OCI-LY7 (cell line): ENCODE results near the gene AMOTL1. TPM values are rescaled to one million over a fixed set of nuclear protein-coding genes. Genes with fewer than 3 reads are reported as not detected.

Experiments
- BruUV-seq: library from RNA; stranded (reverse); fragments of 400-500 nt; replicated peaks from 2 replicates; lab custom pipeline; 2021; lab: Mats Ljungman, UMichigan
- CTCF ChIA-PET: fragments of 300-600 bp; sonication (Branson Sonifier 250); formaldehyde crosslinking; loops from one replicate; lab custom pipeline; 2022; ENCODE audit warnings: antibody characterized with exemption; ENCODE audit not compliant: unreplicated experiment; lab: Charles Lee
- POLR2A ChIA-PET: fragments of 300-600 bp; sonication (Branson Sonifier 250); formaldehyde crosslinking; loops from one replicate; lab custom pipeline; 2022; ENCODE audit warnings: antibody characterized with exemption; lab: Charles Lee
- DNase-seq: peaks from one replicate; pipeline ENCODE4 v3.0.0-alpha.2; 2015; ENCODE audit warnings: low spot score
- H2AFZ ChIP-seq: fragments of 200-600 bp; sonication (generic), shearing (Covaris generic); 2 replicates; pipeline ENCODE4 v1.6.1; 2014; ENCODE audit warnings: mild to moderate bottlenecking, antibody characterized with exemption, low read length, moderate library complexity
- H3K27ac ChIP-seq: fragments of 200-600 bp; sonication (generic); 2 replicates; pipeline ENCODE4 v1.5.1; 2014; ENCODE audit warnings: mixed run types, low read depth, mild to moderate bottlenecking, moderate library complexity, low read length, inconsistent platforms; ENCODE audit not compliant: poor library complexity, severe bottlenecking
- H3K36me3 ChIP-seq: fragments of 200-600 bp; sonication (generic); 2 replicates; pipeline ENCODE4 v1.6.1; 2014; ENCODE audit warnings: mild to moderate bottlenecking, antibody characterized with exemption, low read length, moderate library complexity, mixed read lengths; ENCODE audit not compliant: insufficient read depth
- H3K4me1 ChIP-seq: fragments of 200-600 bp; sonication (generic); 2 replicates; pipeline ENCODE4 v1.5.1; 2014; ENCODE audit warnings: mild to moderate bottlenecking, low read length; ENCODE audit not compliant: insufficient read depth, poor library complexity, severe bottlenecking
- H3K4me2 ChIP-seq: fragments of 200-600 bp; sonication (generic); 2 replicates; pipeline ENCODE4 v1.6.1; 2014; ENCODE audit warnings: mild to moderate bottlenecking, low read length
- H3K4me3 ChIP-seq: fragments of 200-600 bp; sonication (generic); 2 replicates; pipeline ENCODE4 v1.5.1; 2014; ENCODE audit warnings: mild to moderate bottlenecking, low read depth, low read length; ENCODE audit not compliant: poor library complexity, severe bottlenecking
- H3K79me2 ChIP-seq: fragments of 200-600 bp; sonication (generic); 2 replicates; pipeline ENCODE4 v1.6.1; 2016; ENCODE audit warnings: low read depth, mild to moderate bottlenecking, low read length, moderate library complexity, mixed read lengths; ENCODE audit not compliant: insufficient read depth
- H3K9me2 ChIP-seq: fragments of 200-600 bp; sonication (generic); 2 replicates; pipeline ENCODE4 v1.6.1; 2016; ENCODE audit warnings: mild to moderate bottlenecking, low read length, mixed read lengths; ENCODE audit not compliant: insufficient read depth
- H3K9me3 ChIP-seq: fragments of 200-600 bp; sonication (generic); 2 replicates; pipeline ENCODE4 v1.6.1; 2014; ENCODE audit warnings: mild to moderate bottlenecking, mixed run types, low read length, mixed read lengths
- H4K20me1 ChIP-seq: fragments of 200-600 bp; sonication (generic); 2 replicates; pipeline ENCODE4 v1.6.1; 2014; ENCODE audit warnings: mild to moderate bottlenecking, antibody characterized with exemption, low read length, moderate library complexity, mixed read lengths; ENCODE audit not compliant: insufficient read depth
- EZH2phosphoT487 ChIP-seq: fragments of 200-600 bp; sonication (generic); IDR thresholded peaks from 2 replicates; pipeline ENCODE4 v1.6.1; 2018; ENCODE audit warnings: low read depth, borderline replicate concordance, mild to moderate bottlenecking, mixed run types, antibody characterized with exemption, low read length, moderate library complexity, mixed read lengths
- intact Hi-C: fragments of 100-400 bp; cut with micrococcal nuclease; formaldehyde crosslinking; loops from one replicate; pipeline ENCODE4 v1.10.0; 2022; ENCODE audit not compliant: unreplicated experiment
- total RNA-seq, 2 experiments: library from RNA; depleted of rRNA in 1 of 2; stranded (reverse); fragments of >200 nt in 1 of 2; shearing (Covaris generic) in 1 of 2; gene quantifications; 2 replicates each; pipeline ENCODE4 v1.2.3, GENCODE V29; 2014 to 2022
- TF ChIP-seq, protein P1 (sequence below): fragments of 200-600 bp; sonication (generic); conservative IDR thresholded peaks from 2 replicates; pipeline ENCODE4 v1.5.1; 2014; ENCODE audit warnings: mild to moderate bottlenecking, antibody characterized with exemption, low read length, moderate library complexity, mixed read lengths

AMOTL1 gene
- total RNA-seq, 2 experiments from 2014 or later, result not detected

DNA sequence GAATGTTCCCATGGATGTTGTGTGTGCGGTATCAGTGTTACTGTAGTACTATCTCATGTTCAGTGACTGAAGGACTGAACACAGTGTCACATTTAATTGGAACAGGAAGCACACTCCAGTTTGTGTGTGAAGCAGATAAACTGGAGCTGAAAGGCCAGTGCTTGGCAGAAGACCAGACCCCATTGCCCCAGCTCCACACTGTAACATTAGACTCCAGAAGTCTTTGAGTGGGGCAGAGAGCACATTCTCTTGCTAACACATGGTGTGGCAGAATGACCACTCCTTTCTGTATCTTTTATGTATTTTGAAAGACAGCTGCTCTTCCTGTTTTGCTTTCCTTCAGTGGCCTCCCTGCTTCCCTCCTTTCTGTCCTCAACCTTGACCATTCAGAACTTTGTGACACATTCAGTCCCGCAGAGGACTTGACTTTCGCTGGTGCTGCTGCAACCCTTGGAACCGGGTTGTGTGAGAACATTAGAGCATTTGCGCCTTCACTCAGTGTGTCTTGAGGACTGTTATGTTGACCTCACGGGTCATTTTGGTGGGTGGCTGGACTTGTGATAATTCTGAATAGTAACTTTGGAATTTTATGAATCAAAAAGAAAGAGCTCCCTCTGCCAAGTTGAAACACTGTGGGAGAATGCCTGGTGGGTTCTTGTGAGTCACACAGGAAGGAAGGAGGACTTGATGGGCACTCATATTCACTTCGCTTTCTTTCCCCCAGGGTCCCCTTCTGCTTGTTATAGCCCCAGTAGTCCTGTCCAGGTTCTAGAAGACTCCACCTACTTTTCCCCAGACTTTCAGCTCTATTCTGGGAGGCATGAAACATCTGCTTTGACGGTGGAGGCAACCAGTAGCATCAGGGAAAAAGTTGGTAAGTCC, 26.4 kb downstream of the AMOTL1 start:
- BruUV-seq, result no TSS peak
- POLR2A ChIA-PET, result no interaction called here
- H3K36me3 ChIP-seq, result no peaks in the 10 kb centered on the region
- no peak overlapping the region for H2AFZ ChIP-seq
- TF ChIP-seq, protein P1, sequence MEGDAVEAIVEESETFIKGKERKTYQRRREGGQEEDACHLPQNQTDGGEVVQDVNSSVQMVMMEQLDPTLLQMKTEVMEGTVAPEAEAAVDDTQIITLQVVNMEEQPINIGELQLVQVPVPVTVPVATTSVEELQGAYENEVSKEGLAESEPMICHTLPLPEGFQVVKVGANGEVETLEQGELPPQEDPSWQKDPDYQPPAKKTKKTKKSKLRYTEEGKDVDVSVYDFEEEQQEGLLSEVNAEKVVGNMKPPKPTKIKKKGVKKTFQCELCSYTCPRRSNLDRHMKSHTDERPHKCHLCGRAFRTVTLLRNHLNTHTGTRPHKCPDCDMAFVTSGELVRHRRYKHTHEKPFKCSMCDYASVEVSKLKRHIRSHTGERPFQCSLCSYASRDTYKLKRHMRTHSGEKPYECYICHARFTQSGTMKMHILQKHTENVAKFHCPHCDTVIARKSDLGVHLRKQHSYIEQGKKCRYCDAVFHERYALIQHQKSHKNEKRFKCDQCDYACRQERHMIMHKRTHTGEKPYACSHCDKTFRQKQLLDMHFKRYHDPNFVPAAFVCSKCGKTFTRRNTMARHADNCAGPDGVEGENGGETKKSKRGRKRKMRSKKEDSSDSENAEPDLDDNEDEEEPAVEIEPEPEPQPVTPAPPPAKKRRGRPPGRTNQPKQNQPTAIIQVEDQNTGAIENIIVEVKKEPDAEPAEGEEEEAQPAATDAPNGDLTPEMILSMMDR, result no peak
- TF ChIP-seq EZH2phosphoT487, result no peak
- H3K4me3 ChIP-seq, result no peak overlapping the region
- intact Hi-C loops, result no loop called here
- no peak for DNase-seq
- no peaks in the 10 kb centered on the region for H4K20me1 ChIP-seq
- H3K79me2 ChIP-seq, result no peaks in the 10 kb centered on the region
- H3K9me3 ChIP-seq, result no peaks in the 10 kb centered on the region
- no peaks in the 10 kb centered on the region for H3K9me2 ChIP-seq
- H3K4me2 ChIP-seq, result no peak overlapping the region
- H3K4me1 ChIP-seq, result no peaks in the 10 kb centered on the region
- H3K27ac ChIP-seq, result no peak overlapping the region
- CTCF ChIA-PET, result no interaction called here

DNA sequence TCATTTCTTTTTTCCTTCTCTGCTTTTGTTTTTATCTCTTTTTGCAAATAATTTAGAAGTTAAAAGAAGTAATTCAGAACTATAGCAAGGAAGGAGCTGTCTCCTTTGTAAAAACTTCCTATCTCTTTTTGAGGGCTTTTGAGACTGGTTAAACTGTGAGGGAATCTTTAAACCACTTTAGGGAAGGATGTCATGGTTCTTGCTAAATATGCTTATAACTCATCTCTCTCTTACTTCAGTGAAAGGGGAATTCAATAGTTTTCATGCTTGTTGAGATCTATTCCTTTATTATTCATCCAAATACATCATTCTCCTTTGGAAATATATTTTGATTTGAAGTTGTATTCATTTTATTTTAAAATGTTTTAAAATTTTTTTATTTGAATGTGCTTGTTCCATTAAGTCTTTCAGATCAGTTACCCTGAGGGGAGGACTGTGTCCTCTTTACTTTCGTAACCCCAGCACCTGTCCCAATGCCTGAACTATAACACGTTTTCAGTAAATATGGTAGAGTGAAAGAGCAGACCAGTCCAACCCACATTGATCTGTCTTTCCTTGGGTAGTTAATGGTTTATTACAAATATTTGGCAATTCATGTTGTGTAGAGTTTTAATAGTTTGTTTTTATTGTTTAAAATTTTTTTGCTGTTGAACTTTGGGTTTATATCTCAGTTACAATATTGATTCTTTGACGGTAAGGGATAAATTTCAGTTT, 27.5 kb downstream of the AMOTL1 start:
- Histone ChIP-seq H2AFZ (no peak overlapping the region), H3K9me3 (no peaks in the 10 kb centered on the region), H3K9me2 (no peaks in the 10 kb centered on the region), H4K20me1 (no peaks in the 10 kb centered on the region), H3K27ac (no peak overlapping the region), H3K36me3 (no peaks in the 10 kb centered on the region), H3K4me2 (no peak overlapping the region), H3K4me3 (no peak overlapping the region), H3K79me2 (no peaks in the 10 kb centered on the region), H3K4me1 (no peaks in the 10 kb centered on the region)
- POLR2A ChIA-PET, result no interaction called here
- BruUV-seq, result no TSS peak
- TF ChIP-seq, protein P1, result no peak
- no peak for TF ChIP-seq EZH2phosphoT487
- intact Hi-C loops, result no loop called here
- no peak for DNase-seq
- CTCF ChIA-PET, result no interaction called here

DNA sequence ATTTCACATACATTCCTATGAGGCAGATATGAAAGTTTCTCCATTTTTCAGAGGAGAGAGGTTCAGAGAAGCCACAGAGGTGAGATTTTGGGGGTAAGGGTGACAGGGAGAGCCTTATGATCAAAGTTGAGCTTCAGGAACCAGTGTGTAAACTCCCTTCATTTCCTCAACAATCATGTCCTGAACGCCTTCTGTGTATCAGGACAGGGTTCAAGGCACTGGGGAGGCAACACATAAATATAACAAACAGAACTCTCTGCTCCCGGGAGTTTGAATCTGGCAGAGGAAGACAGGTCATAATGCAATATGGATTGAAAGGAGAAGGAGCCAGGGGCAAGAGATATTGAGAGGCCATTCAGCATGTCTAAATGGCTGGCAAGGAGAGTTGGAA, 28.0 kb downstream of the AMOTL1 start:
- Histone ChIP-seq H3K79me2 (no peaks in the 10 kb centered on the region), H3K36me3 (no peaks in the 10 kb centered on the region), H4K20me1 (no peaks in the 10 kb centered on the region), H3K4me3 (no peak overlapping the region), H3K27ac (no peak overlapping the region), H3K4me1 (no peaks in the 10 kb centered on the region), H3K9me3 (no peaks in the 10 kb centered on the region), H3K4me2 (no peak overlapping the region), H2AFZ (no peak overlapping the region), H3K9me2 (no peaks in the 10 kb centered on the region)
- DNase-seq, result no peak
- intact Hi-C loops, result no loop called here
- no peak for TF ChIP-seq EZH2phosphoT487
- TF ChIP-seq, protein P1, result no peak
- POLR2A ChIA-PET, result no interaction called here
- CTCF ChIA-PET, result no interaction called here
- no TSS peak for BruUV-seq
